Smooth muscle cell (in vitro differentiated cells): ENCODE data around the gene SLC25A47. TPM values are rescaled to one million over a fixed set of nuclear protein-coding genes. Genes with fewer than 3 reads are reported as not detected.

ENCODE experiments used
- DNase-seq: peaks from one replicate; lab custom pipeline; 2025; ENCODE audit not compliant: unreplicated experiment; lab: John Stamatoyannopoulos, UW
- H2AFZ ChIP-seq: fragments of 200-600 bp; sonication (generic); 2 replicates; pipeline ENCODE4 v1.6.0; 2016; ENCODE audit warnings: antibody characterized with exemption, low read depth, mild to moderate bottlenecking
- H3F3A ChIP-seq: fragments of 200-600 bp; sonication (generic); 2 replicates; pipeline ENCODE4 v1.6.0; 2017; ENCODE audit warnings: antibody characterized with exemption, low read depth
- H3K27ac ChIP-seq: fragments of 200-600 bp; sonication (generic); 2 replicates; pipeline ENCODE4 v1.5.1; 2016; ENCODE audit warnings: low read depth, mild to moderate bottlenecking
- H3K27me3 ChIP-seq: fragments of 200-600 bp; sonication (generic); 2 replicates; pipeline ENCODE4 v1.6.1; 2016; ENCODE audit warnings: low read depth, mild to moderate bottlenecking
- H3K36me3 ChIP-seq: fragments of 200-600 bp; sonication (generic); 2 replicates; pipeline ENCODE4 v1.5.1; 2016; ENCODE audit warnings: low read depth
- H3K4me1 ChIP-seq: fragments of 200-600 bp; sonication (generic); 2 replicates; pipeline ENCODE4 v1.5.1; 2016; ENCODE audit warnings: low read depth
- H3K4me2 ChIP-seq: fragments of 200-600 bp; sonication (generic); 2 replicates; pipeline ENCODE4 v1.6.0; 2016; ENCODE audit warnings: mild to moderate bottlenecking
- H3K4me3 ChIP-seq: fragments of 200-600 bp; sonication (generic); 2 replicates; pipeline ENCODE4 v1.5.1; 2016; ENCODE audit warnings: mild to moderate bottlenecking
- H3K79me2 ChIP-seq: fragments of 200-600 bp; sonication (generic); 2 replicates; pipeline ENCODE4 v1.6.0; 2016; ENCODE audit warnings: low read depth, mild to moderate bottlenecking
- H3K9ac ChIP-seq: fragments of 200-600 bp; sonication (generic); 2 replicates; pipeline ENCODE4 v1.6.0; 2016; ENCODE audit warnings: low read depth
- H3K9me3 ChIP-seq: fragments of 200-600 bp; sonication (generic); replicated peaks from 2 replicates; pipeline ENCODE4 v1.5.1; 2016; ENCODE audit warnings: low read depth
- H4K20me1 ChIP-seq: fragments of 200-600 bp; sonication (generic); 2 replicates; pipeline ENCODE4 v1.6.0; 2016; ENCODE audit warnings: low read depth
- WGBS: methylation state at CpG from one replicate; pipeline ENCODE4 v1.1.7; 2016; ENCODE audit warnings: low lambda C conversion rate; 5-methylcytosine and 5-hydroxymethylcytosine counted together
- polyA plus RNA-seq: library from polyadenylated mRNA; unstranded; fragments of >200 nt; fragmentation: Nextera tagmentation; extraction: Ambion mirVana; gene quantifications from 2 replicates; pipeline ENCODE4 v1.2.1, GENCODE V29; 2016
- total RNA-seq: library from RNA; depleted of rRNA; stranded (reverse); fragments of >200 nt; gene quantifications from 2 replicates; pipeline ENCODE4 v1.2.3, GENCODE V29; 2014
- TF ChIP-seq, protein P1 (sequence below): fragments of 200-600 bp; sonication (generic); IDR thresholded peaks from 2 replicates; pipeline ENCODE4 v1.5.1; 2017; ENCODE audit warnings: borderline replicate concordance, mild to moderate bottlenecking, antibody characterized with exemption; ENCODE audit not compliant: insufficient read depth, poor library complexity, severe bottlenecking

Gene SLC25A47
- total and polyA plus RNA-seq, 2 experiments from 2014 or later, result not detected

DNA sequence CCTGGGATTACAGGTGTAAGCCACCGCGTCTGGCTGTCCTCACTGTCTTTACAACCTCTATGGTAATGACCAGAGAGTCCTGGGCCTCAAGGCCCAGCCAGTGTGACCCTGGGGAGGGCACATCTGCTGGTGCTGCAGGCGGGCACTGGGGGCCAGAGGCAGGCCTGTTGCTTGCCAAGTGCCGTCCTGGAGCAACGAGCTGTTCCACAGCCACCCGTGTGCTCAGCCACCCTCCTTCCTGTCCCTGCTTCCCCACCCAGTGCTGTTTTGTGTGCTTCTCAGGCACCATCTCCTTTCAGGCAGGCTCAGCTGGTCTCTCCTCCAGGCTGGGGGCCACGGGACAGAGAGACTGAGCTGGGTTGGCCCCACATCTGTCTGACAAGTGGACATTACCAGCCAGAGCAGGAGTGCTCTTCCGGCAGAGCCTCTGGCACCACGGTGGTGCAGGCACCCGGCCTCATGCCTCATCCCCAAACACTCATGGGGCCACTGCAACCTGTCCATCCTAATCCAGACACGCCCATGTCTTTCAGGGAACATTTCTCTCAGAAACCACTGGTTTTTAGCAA, 9.0 kb downstream of the SLC25A47 start:
- no peaks in the 10 kb centered on the region for H4K20me1 ChIP-seq
- WGBS, result 91% methylated on average over 11 of the region's 11 CpGs
- no peaks in the 10 kb centered on the region for H3F3A ChIP-seq
- H3K4me3 ChIP-seq, result no peak overlapping the region
- H3K9me3 ChIP-seq, result no peaks in the 10 kb centered on the region
- H3K27ac ChIP-seq, result no peak overlapping the region
- peaks cover 9% of the 10 kb centered on the region for H3K36me3 ChIP-seq
- H3K4me2 ChIP-seq, result no peak overlapping the region
- DNase-seq, result no peak
- H3K79me2 ChIP-seq, result no peaks in the 10 kb centered on the region
- TF ChIP-seq, protein P1, sequence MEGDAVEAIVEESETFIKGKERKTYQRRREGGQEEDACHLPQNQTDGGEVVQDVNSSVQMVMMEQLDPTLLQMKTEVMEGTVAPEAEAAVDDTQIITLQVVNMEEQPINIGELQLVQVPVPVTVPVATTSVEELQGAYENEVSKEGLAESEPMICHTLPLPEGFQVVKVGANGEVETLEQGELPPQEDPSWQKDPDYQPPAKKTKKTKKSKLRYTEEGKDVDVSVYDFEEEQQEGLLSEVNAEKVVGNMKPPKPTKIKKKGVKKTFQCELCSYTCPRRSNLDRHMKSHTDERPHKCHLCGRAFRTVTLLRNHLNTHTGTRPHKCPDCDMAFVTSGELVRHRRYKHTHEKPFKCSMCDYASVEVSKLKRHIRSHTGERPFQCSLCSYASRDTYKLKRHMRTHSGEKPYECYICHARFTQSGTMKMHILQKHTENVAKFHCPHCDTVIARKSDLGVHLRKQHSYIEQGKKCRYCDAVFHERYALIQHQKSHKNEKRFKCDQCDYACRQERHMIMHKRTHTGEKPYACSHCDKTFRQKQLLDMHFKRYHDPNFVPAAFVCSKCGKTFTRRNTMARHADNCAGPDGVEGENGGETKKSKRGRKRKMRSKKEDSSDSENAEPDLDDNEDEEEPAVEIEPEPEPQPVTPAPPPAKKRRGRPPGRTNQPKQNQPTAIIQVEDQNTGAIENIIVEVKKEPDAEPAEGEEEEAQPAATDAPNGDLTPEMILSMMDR, result no peak
- no peaks in the 10 kb centered on the region for H3K27me3 ChIP-seq
- no peak overlapping the region for H2AFZ ChIP-seq
- H3K9ac ChIP-seq, result no peak overlapping the region
- no peaks in the 10 kb centered on the region for H3K4me1 ChIP-seq

DNA sequence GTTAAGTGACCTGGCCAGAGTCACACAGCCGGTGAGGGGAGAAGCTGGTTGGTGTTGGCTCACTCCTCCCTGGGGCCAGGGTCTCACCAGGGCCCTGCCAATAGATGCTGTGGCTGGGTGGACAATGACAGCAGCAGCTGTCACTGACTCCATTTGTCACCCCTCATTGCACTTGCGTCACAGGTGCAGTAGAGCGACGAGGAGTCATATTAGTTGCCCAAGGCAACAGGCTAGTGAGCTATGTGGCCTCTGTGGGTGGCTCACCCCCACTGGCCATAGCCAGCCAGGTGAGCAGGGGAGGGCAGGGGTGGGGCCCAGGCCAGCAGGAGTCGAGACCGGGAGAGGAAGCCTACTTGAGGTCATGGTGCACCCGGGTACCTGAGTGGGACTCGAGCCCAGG, 9.7 kb downstream of the SLC25A47 start:
- no peak for DNase-seq
- no peak overlapping the region for H3K27ac ChIP-seq
- H3K9ac ChIP-seq, result no peak overlapping the region
- WGBS, result 89% methylated on average over 8 of the region's 8 CpGs
- TF ChIP-seq, protein P1, result no peak
- no peak overlapping the region for H3K4me3 ChIP-seq
- no peaks in the 10 kb centered on the region for H3K4me1 ChIP-seq
- no peaks in the 10 kb centered on the region for H3K79me2 ChIP-seq
- peaks cover 9% of the 10 kb centered on the region for H3K36me3 ChIP-seq
- no peak overlapping the region for H2AFZ ChIP-seq
- no peak overlapping the region for H3K4me2 ChIP-seq
- H3F3A ChIP-seq, result no peaks in the 10 kb centered on the region
- H3K27me3 ChIP-seq, result no peaks in the 10 kb centered on the region
- H4K20me1 ChIP-seq, result no peaks in the 10 kb centered on the region
- no peaks in the 10 kb centered on the region for H3K9me3 ChIP-seq

- no peaks in the 10 kb centered on the region for H3K9me3 ChIP-seq
- TF ChIP-seq, protein P1, result no peak
- no peak overlapping the region for H3K9ac ChIP-seq
- no peak overlapping the region for H3K4me3 ChIP-seq
- 98% methylated on average over 8 of the region's 8 CpGs for WGBS
- no peak overlapping the region for H3K4me2 ChIP-seq
- H4K20me1 ChIP-seq, result no peaks in the 10 kb centered on the region
- no peaks in the 10 kb centered on the region for H3K79me2 ChIP-seq
- H3F3A ChIP-seq, result no peaks in the 10 kb centered on the region
- peaks cover 9% of the 10 kb centered on the region for H3K36me3 ChIP-seq
- DNase-seq, result no peak
- H3K4me1 ChIP-seq, result no peaks in the 10 kb centered on the region
- no peak overlapping the region for H2AFZ ChIP-seq
- no peaks in the 10 kb centered on the region for H3K27me3 ChIP-seq
- no peak overlapping the region for H3K27ac ChIP-seq
Measured at GRCh38 chr14:100333311-100333710, 10.2 kb downstream of the SLC25A47 start.

GRCh38 chr14:100333827-100334226, 10.7 kb downstream of the SLC25A47 start:
- Histone ChIP-seq H3K4me2 (no peak overlapping the region), H2AFZ (no peak overlapping the region), H3K4me3 (no peak overlapping the region), H3K79me2 (no peaks in the 10 kb centered on the region), H3K36me3 (peaks cover 9% of the 10 kb centered on the region), H3K9me3 (no peaks in the 10 kb centered on the region), H4K20me1 (no peaks in the 10 kb centered on the region), H3K27me3 (no peaks in the 10 kb centered on the region), H3K4me1 (no peaks in the 10 kb centered on the region), H3K9ac (no peak overlapping the region), H3K27ac (no peak overlapping the region), H3F3A (no peaks in the 10 kb centered on the region)
- no peak for DNase-seq
- TF ChIP-seq, protein P1, result no peak
- WGBS, result 95% methylated on average over 7 of the region's 7 CpGs
